ENCODE data around the gene CCDC78. TPM values are rescaled to one million over a fixed set of nuclear protein-coding genes. Genes with fewer than 3 reads are reported as not detected.
A peak's percentile ranks its signal among the peaks of the same experiment; 100 is the strongest.

CCDC78 gene
- total and polyA plus RNA-seq, 2 of the 13 experiments (the other 11 are each of a cell fraction or from before 2014, with no cell fraction given), result 0.53 to 1.5 TPM

DNA sequence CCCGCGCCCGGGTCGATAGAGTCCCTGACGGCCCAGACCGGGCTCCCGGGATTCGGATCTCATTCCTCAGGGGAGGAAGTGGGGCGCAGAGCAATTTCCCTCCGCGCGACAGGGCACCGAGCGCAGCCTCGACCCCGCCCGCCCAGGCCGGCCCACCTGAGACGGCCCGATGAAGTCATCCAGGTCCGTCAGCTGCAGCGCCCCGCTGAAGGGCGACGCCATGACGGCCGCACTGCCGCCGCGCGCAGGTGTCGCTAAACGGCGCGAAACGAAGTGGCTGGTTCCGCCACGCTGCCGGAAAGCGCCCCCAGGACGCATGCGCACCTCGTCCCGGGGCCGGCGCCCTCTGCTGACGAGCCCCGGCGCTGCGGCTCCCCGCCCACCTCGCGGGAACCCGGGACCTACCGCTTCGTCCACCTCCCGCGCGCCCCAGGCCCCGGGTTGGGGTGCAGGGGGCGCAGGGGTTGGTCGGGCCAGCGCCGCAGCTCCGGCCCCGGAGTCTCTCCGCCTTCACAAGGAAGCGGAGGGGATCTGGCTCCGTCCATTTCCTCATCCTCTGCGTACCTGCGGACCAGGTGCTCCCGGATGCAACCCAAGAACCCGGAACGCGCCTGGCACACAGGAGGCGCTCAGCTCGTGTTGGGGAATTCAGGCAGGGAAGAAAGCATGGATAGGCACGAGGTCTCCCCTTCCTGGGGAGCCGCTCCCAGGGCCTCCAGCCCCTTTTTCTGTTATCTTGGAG lies 14.7 kb upstream of the CCDC78 start, which contains the start of gene CIAO3 (continued):
- TF ChIP-seq, protein P1, sequence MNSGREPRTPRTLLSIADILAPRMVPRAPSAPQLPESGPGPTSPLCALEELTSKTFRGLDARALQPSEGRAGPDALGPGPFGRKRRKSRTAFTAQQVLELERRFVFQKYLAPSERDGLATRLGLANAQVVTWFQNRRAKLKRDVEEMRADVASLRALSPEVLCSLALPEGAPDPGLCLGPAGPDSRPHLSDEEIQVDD (CRISPR knock-in tag; IDR thresholded peaks at IDR 0.05; ENCODE audit: borderline replicate concordance), result no peak
- peak; percentile 71 for TF ChIP-seq CREM (IDR thresholded peaks at IDR 0.05)
- 0 out of 2 replicates have a peak, but pooled peaks have one; percentile 22 for TF ChIP-seq CREM (CRISPR knock-in tag; IDR thresholded peaks at IDR 0.05)
- TF ChIP-seq, protein P2, sequence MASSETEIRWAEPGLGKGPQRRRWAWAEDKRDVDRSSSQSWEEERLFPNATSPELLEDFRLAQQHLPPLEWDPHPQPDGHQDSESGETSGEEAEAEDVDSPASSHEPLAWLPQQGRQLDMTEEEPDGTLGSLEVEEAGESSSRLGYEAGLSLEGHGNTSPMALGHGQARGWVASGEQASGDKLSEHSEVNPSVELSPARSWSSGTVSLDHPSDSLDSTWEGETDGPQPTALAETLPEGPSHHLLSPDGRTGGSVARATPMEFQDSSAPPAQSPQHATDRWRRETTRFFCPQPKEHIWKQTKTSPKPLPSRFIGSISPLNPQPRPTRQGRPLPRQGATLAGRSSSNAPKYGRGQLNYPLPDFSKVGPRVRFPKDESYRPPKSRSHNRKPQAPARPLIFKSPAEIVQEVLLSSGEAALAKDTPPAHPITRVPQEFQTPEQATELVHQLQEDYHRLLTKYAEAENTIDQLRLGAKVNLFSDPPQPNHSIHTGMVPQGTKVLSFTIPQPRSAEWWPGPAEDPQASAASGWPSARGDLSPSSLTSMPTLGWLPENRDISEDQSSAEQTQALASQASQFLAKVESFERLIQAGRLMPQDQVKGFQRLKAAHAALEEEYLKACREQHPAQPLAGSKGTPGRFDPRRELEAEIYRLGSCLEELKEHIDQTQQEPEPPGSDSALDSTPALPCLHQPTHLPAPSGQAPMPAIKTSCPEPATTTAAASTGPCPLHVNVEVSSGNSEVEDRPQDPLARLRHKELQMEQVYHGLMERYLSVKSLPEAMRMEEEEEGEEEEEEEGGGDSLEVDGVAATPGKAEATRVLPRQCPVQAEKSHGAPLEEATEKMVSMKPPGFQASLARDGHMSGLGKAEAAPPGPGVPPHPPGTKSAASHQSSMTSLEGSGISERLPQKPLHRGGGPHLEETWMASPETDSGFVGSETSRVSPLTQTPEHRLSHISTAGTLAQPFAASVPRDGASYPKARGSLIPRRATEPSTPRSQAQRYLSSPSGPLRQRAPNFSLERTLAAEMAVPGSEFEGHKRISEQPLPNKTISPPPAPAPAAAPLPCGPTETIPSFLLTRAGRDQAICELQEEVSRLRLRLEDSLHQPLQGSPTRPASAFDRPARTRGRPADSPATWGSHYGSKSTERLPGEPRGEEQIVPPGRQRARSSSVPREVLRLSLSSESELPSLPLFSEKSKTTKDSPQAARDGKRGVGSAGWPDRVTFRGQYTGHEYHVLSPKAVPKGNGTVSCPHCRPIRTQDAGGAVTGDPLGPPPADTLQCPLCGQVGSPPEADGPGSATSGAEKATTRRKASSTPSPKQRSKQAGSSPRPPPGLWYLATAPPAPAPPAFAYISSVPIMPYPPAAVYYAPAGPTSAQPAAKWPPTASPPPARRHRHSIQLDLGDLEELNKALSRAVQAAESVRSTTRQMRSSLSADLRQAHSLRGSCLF (CRISPR knock-in tag; IDR thresholded peaks at IDR 0.05; ENCODE audit: borderline replicate concordance), result no peak
- TF ChIP-seq, protein P3, sequence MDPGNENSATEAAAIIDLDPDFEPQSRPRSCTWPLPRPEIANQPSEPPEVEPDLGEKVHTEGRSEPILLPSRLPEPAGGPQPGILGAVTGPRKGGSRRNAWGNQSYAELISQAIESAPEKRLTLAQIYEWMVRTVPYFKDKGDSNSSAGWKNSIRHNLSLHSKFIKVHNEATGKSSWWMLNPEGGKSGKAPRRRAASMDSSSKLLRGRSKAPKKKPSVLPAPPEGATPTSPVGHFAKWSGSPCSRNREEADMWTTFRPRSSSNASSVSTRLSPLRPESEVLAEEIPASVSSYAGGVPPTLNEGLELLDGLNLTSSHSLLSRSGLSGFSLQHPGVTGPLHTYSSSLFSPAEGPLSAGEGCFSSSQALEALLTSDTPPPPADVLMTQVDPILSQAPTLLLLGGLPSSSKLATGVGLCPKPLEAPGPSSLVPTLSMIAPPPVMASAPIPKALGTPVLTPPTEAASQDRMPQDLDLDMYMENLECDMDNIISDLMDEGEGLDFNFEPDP (CRISPR knock-in tag; conservative IDR thresholded peaks at IDR 0.05), result no peak
- no peak for TF ChIP-seq ZNF20 (CRISPR knock-in tag; IDR thresholded peaks at IDR 0.05)
- TF ChIP-seq ZNF878 (CRISPR knock-in tag; IDR thresholded peaks at IDR 0.05), result no peak
- TF ChIP-seq NCOR1 (IDR thresholded peaks at IDR 0.05; ENCODE audit: borderline replicate concordance, low read length), result no peak
- TF ChIP-seq BCL3 (CRISPR knock-in tag; IDR thresholded peaks at IDR 0.05), result peak; percentile 89; the same call in 1 of the 2 replicates
- no peak for TF ChIP-seq MAFG (CRISPR knock-in tag; IDR thresholded peaks at IDR 0.05)
- peak; percentile 86; the same call in 1 of the 2 replicates for TF ChIP-seq ZNF790 (CRISPR knock-in tag; IDR thresholded peaks at IDR 0.05; ENCODE audit: borderline replicate concordance)
- TF ChIP-seq MIER2 (CRISPR knock-in tag; IDR thresholded peaks at IDR 0.05), result no peak
- TF ChIP-seq RORA (CRISPR knock-in tag; IDR thresholded peaks at IDR 0.05), result no peak
- TF ChIP-seq KDM6A (CRISPR knock-in tag; IDR thresholded peaks at IDR 0.05; ENCODE audit: low read depth), result no peak
- peak; percentile 92; the same call in 1 of the 2 replicates for TF ChIP-seq ZNF44 (CRISPR knock-in tag; IDR thresholded peaks at IDR 0.05)
- no peak for TF ChIP-seq TEF (CRISPR knock-in tag; IDR thresholded peaks at IDR 0.05)
- TF ChIP-seq ZNF850 (CRISPR knock-in tag; conservative IDR thresholded peaks at IDR 0.05), result no peak
- TF ChIP-seq, protein P4, sequence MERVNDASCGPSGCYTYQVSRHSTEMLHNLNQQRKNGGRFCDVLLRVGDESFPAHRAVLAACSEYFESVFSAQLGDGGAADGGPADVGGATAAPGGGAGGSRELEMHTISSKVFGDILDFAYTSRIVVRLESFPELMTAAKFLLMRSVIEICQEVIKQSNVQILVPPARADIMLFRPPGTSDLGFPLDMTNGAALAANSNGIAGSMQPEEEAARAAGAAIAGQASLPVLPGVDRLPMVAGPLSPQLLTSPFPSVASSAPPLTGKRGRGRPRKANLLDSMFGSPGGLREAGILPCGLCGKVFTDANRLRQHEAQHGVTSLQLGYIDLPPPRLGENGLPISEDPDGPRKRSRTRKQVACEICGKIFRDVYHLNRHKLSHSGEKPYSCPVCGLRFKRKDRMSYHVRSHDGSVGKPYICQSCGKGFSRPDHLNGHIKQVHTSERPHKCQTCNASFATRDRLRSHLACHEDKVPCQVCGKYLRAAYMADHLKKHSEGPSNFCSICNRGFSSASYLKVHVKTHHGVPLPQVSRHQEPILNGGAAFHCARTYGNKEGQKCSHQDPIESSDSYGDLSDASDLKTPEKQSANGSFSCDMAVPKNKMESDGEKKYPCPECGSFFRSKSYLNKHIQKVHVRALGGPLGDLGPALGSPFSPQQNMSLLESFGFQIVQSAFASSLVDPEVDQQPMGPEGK (CRISPR knock-in tag; IDR thresholded peaks at IDR 0.05), result peak; percentile 61; the same call in 1 of the 2 replicates
- no peak for TF ChIP-seq ARNT (IDR thresholded peaks at IDR 0.05)
